IPS-15b (cell line): ENCODE results near the gene AGTPBP1.

Experiments used
- H3K27me3 ChIP-seq: one replicate; pipeline ENCODE4 v1.6.1; 2013; ENCODE audit warnings: low read length; ENCODE audit not compliant: control insufficient read depth, insufficient read depth
- H3K36me3 ChIP-seq: one replicate; pipeline ENCODE4 v1.6.1; 2013; ENCODE audit warnings: low read length; ENCODE audit not compliant: control insufficient read depth, insufficient read depth
- H3K4me1 ChIP-seq: one replicate; pipeline ENCODE4 v1.6.1; 2013; ENCODE audit warnings: mild to moderate bottlenecking, low read length; ENCODE audit not compliant: control insufficient read depth, insufficient read depth
- H3K4me3 ChIP-seq: one replicate; pipeline ENCODE4 v1.5.1; 2013; ENCODE audit warnings: low read depth, low read length
- H3K9ac ChIP-seq: one replicate; pipeline ENCODE4 v1.6.1; 2013; ENCODE audit warnings: low read depth, mild to moderate bottlenecking, low read length
- H3K9me3 ChIP-seq: one replicate; pipeline ENCODE4 v1.6.1; 2013; ENCODE audit warnings: mild to moderate bottlenecking, low read length; ENCODE audit not compliant: control insufficient read depth, insufficient read depth

The AGTPBP1 gene

GRCh38 chr9:85667374-85667773 lies 74.4 kb downstream of the AGTPBP1 start:
- Histone ChIP-seq H3K9ac (no peak overlapping the region), H3K4me1 (no peaks in the 10 kb centered on the region), H3K9me3 (no peaks in the 10 kb centered on the region), H3K27me3 (no peaks in the 10 kb centered on the region), H3K4me3 (no peak overlapping the region), H3K36me3 (no peaks in the 10 kb centered on the region)

GRCh38 chr9:85666086-85666485 lies 75.7 kb downstream of the AGTPBP1 start:
- no peak overlapping the region for H3K9ac ChIP-seq
- no peaks in the 10 kb centered on the region for H3K36me3 ChIP-seq
- no peaks in the 10 kb centered on the region for H3K27me3 ChIP-seq
- H3K9me3 ChIP-seq, result no peaks in the 10 kb centered on the region
- no peak overlapping the region for H3K4me3 ChIP-seq
- H3K4me1 ChIP-seq, result no peaks in the 10 kb centered on the region

- H3K4me3 ChIP-seq, result no peak overlapping the region
Measured at GRCh38 chr9:85662573-85662972, 79.2 kb downstream of the AGTPBP1 start.

GRCh38 chr9:85658716-85659115 lies 83.0 kb downstream of the AGTPBP1 start:
- no peaks in the 10 kb centered on the region for H3K36me3 ChIP-seq
- no peak overlapping the region for H3K9ac ChIP-seq
- no peak overlapping the region for H3K4me3 ChIP-seq
- no peaks in the 10 kb centered on the region for H3K9me3 ChIP-seq
- H3K4me1 ChIP-seq, result no peaks in the 10 kb centered on the region
- no peaks in the 10 kb centered on the region for H3K27me3 ChIP-seq

More at GRCh38 chr9:85662573-85662972, 79.2 kb downstream of the AGTPBP1 start:
- H3K27me3 ChIP-seq, result no peaks in the 10 kb centered on the region
- no peaks in the 10 kb centered on the region for H3K36me3 ChIP-seq
- H3K9me3 ChIP-seq, result no peaks in the 10 kb centered on the region
- H3K9ac ChIP-seq, result no peak overlapping the region
- no peaks in the 10 kb centered on the region for H3K4me1 ChIP-seq

- Histone ChIP-seq H3K36me3 (peaks cover 3% of the 10 kb centered on the region), H3K9ac (no peak overlapping the region), H3K27me3 (no peaks in the 10 kb centered on the region), H3K9me3 (no peaks in the 10 kb centered on the region), H3K4me3 (no peak overlapping the region), H3K4me1 (no peaks in the 10 kb centered on the region)
Measured at GRCh38 chr9:85653153-85653552, 88.6 kb downstream of the AGTPBP1 start.

GRCh38 chr9:85647571-85647970 lies 94.2 kb downstream of the AGTPBP1 start:
- Histone ChIP-seq H3K27me3 (no peaks in the 10 kb centered on the region), H3K36me3 (no peaks in the 10 kb centered on the region), H3K9me3 (no peaks in the 10 kb centered on the region), H3K4me1 (no peaks in the 10 kb centered on the region), H3K4me3 (no peak overlapping the region), H3K9ac (no peak overlapping the region)

- Histone ChIP-seq H3K27me3 (no peaks in the 10 kb centered on the region), H3K4me3 (no peak overlapping the region), H3K36me3 (no peaks in the 10 kb centered on the region), H3K9ac (no peak overlapping the region), H3K4me1 (no peaks in the 10 kb centered on the region), H3K9me3 (no peaks in the 10 kb centered on the region)
Measured at GRCh38 chr9:85645909-85646627, 95.7 kb downstream of the AGTPBP1 start.

- no peaks in the 10 kb centered on the region for H3K4me1 ChIP-seq
- no peaks in the 10 kb centered on the region for H3K9me3 ChIP-seq
- no peaks in the 10 kb centered on the region for H3K27me3 ChIP-seq
- H3K4me3 ChIP-seq, result no peak overlapping the region
- no peaks in the 10 kb centered on the region for H3K36me3 ChIP-seq
- no peak overlapping the region for H3K9ac ChIP-seq
Measured at GRCh38 chr9:85640425-85640824, 101.3 kb downstream of the AGTPBP1 start.

- H3K9me3 ChIP-seq, result no peaks in the 10 kb centered on the region
- no peaks in the 10 kb centered on the region for H3K4me1 ChIP-seq
- no peak overlapping the region for H3K4me3 ChIP-seq
- no peaks in the 10 kb centered on the region for H3K27me3 ChIP-seq
- H3K36me3 ChIP-seq, result no peaks in the 10 kb centered on the region
- no peak overlapping the region for H3K9ac ChIP-seq
Measured at GRCh38 chr9:85639675-85640186, 102.0 kb downstream of the AGTPBP1 start.

GRCh38 chr9:85631809-85632208 lies 109.9 kb downstream of the AGTPBP1 start:
- Histone ChIP-seq H3K4me1 (no peaks in the 10 kb centered on the region), H3K4me3 (no peak overlapping the region), H3K27me3 (no peaks in the 10 kb centered on the region), H3K9me3 (no peaks in the 10 kb centered on the region), H3K36me3 (no peaks in the 10 kb centered on the region), H3K9ac (no peak overlapping the region)

GRCh38 chr9:85630676-85631075 lies 111.1 kb downstream of the AGTPBP1 start:
- H3K27me3 ChIP-seq, result no peaks in the 10 kb centered on the region
- H3K4me3 ChIP-seq, result no peak overlapping the region
- no peak overlapping the region for H3K9ac ChIP-seq
- no peaks in the 10 kb centered on the region for H3K36me3 ChIP-seq
- H3K9me3 ChIP-seq, result no peaks in the 10 kb centered on the region
- H3K4me1 ChIP-seq, result no peaks in the 10 kb centered on the region

GRCh38 chr9:85617141-85617670 lies 124.5 kb downstream of the AGTPBP1 start:
- Histone ChIP-seq H3K4me3 (no peak overlapping the region), H3K4me1 (no peaks in the 10 kb centered on the region), H3K27me3 (no peaks in the 10 kb centered on the region), H3K9me3 (no peaks in the 10 kb centered on the region), H3K36me3 (no peaks in the 10 kb centered on the region), H3K9ac (no peak overlapping the region)
